Amygdala (tissue), 56 donors: ENCODE data around the gene PFKFB3.

Experiments
- DNase-seq, 56 donors: peaks; one replicate each; lab custom pipeline; 2025; lab: John Stamatoyannopoulos, UW

PFKFB3 gene

GRCh38 chr10:6297522-6297921 is 94.8 kb downstream of the PFKFB3 start:
- DNase-seq, result no peak

GRCh38 chr10:6297951-6298381 is 95.2 kb downstream of the PFKFB3 start:
- DNase-seq, result no peak

- DNase-seq, result no peak
These were observed 95.7 kb downstream of the PFKFB3 start for GRCh38 chr10:6298428-6298827.

DNA sequence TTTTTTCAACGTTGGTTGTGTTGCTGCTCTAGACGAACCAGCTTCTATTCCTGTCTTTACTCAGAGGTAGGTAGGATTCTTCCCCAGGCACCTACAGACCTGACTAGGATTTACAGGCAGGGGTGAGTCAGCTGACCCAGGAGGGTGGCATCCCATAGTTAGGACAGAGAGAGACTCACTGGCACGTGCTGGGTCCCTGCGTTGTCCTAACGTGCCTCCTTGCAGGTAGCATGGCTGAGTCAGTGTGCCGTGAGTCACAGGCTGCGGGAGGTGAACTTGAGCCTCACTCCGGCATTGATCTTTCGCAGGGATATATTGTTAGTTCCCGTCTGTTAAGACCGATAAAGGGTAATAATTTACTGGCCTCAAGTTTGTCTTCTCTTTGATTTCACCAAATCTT is 96.5 kb downstream of the PFKFB3 start:
- no peak for DNase-seq

- no peak for DNase-seq
These were observed 97.0 kb downstream of the PFKFB3 start for GRCh38 chr10:6299743-6300105.

DNA sequence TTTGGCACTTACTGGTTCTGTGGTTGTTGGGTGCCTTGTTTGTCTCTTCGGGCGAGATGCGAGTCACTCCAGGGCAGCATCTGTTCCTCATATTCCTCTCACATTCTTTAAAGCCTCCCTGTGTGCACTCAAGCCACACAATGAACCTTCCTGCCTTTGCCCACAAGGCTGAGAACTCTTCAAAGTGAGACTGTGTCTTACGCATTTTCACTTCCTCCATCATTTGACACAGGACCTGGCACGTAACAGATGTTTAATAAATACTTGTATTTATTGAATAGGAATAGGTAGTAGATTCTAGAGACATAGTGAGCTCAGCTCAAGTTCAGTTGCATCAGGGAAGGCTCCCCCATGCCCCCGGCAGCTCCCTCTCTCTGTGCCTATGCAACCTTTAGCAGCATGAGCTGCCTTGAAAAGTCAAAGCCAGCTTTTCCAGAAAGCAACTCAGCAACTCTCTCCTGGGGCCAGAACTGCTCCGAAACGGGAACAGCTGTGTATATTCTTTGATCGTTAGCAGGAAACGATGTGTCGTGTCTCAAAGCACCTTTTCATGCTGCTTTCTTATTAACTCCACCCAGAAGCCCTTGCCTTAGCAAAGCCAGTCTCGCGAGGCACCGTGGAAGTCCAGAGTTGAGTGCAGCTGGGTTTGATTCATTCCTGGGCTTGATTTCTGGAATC is 97.5 kb downstream of the PFKFB3 start:
- DNase-seq, result peak in 8 of 56 donors; percentile 14 to 54 (median 28)

DNA sequence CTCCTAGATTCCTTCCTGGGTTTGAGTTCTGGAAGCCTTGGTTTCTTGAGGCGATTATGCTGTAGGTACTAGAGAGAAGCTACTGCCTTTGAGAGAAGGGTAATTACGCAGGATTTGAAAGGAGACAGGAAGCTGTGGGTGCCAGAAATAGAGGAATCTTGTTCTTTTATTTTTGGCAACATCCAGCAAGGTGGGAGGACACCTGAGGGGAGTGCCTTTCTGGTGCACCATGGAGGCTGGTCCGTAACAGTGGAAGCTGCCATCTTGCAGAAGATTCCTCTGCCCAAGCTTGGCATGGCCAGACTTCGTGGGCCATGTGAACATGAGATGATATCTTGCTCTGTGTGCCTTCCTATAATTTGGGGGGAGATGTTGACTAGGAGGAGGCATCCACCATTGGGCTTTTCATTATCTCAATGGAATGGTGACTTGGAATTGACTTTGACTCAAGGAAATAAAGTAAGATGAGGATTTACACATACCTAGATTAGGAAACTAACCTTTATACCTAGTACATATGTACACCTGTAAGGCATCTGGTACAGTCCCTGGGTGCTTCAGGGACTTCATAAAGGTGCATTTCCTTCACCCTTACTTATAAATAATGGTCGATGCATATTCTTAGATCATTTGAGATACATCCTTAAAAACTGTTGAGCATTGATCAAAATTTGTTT is 98.2 kb downstream of the PFKFB3 start:
- DNase-seq, result no peak

GRCh38 chr10:6301488-6302075 is 98.8 kb downstream of the PFKFB3 start:
- DNase-seq, result no peak
